Astrocyte (in vitro differentiated cells and primary cell): ENCODE data around the gene KLHDC10.

Source experiments
- EZH2 ChIP-seq: IDR thresholded peaks from 2 replicates; pipeline ENCODE4 v1.6.1; 2012; ENCODE audit warnings: mild to moderate bottlenecking, low read length, inconsistent platforms; ENCODE audit not compliant: insufficient read depth
- TF ChIP-seq, protein P1 (sequence below): IDR thresholded peaks from 2 replicates; pipeline ENCODE4 v1.5.1; 2011; ENCODE audit warnings: low read depth, mild to moderate bottlenecking, inconsistent platforms, low read length, moderate library complexity; ENCODE audit not compliant: insufficient read depth

DNA sequence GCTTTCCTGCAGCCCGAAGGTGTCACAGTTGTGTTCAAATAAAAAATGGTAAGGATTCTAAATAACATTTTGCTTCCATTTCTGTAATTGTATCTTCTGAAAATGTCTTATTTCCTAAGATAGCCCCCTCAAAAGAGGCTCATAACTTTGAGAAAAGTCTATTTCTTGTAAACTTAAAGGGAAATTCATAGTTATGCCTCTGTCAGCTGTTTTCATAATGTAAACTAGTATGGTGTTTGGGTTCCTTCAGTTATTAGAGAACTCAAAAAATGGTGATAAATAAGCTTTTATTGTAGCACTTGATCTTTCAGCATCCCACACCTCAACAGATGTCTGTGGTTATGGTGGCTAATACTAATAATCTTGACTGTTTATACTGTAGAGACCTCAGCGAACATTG lies 57.1 kb downstream of the KLHDC10 start:
- TF ChIP-seq, protein P1, sequence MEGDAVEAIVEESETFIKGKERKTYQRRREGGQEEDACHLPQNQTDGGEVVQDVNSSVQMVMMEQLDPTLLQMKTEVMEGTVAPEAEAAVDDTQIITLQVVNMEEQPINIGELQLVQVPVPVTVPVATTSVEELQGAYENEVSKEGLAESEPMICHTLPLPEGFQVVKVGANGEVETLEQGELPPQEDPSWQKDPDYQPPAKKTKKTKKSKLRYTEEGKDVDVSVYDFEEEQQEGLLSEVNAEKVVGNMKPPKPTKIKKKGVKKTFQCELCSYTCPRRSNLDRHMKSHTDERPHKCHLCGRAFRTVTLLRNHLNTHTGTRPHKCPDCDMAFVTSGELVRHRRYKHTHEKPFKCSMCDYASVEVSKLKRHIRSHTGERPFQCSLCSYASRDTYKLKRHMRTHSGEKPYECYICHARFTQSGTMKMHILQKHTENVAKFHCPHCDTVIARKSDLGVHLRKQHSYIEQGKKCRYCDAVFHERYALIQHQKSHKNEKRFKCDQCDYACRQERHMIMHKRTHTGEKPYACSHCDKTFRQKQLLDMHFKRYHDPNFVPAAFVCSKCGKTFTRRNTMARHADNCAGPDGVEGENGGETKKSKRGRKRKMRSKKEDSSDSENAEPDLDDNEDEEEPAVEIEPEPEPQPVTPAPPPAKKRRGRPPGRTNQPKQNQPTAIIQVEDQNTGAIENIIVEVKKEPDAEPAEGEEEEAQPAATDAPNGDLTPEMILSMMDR = no peak
- TF ChIP-seq EZH2 = no peak
